HepG2 (cell line): Measurements from ENCODE around the gene SMAD3. TPM values are rescaled to one million over a fixed set of nuclear protein-coding genes. Genes with fewer than 3 reads are reported as not detected.
A peak's percentile ranks its signal among the peaks of the same experiment; 100 is the strongest.

ENCODE experiments used
- ARNTL ChIP-seq: sonication (generic); formaldehyde crosslinking; IDR thresholded peaks from 2 replicates; pipeline ENCODE4 v1.4.0; 2020; ENCODE audit warnings: mild to moderate bottlenecking, missing genetic modification reagents
- CBFB ChIP-seq: sonication (generic); formaldehyde crosslinking; IDR thresholded peaks from 2 replicates; pipeline ENCODE4 v1.4.0; 2020; ENCODE audit warnings: missing genetic modification reagents
- CBX2 ChIP-seq, 2 experiments: fragments of 200-600 bp in 1 of 2; sonication (generic); formaldehyde crosslinking in 1 of 2; IDR thresholded peaks; 2 replicates each; pipeline versions ENCODE4 v1.7.0 to v1.8.1; 2018 to 2022; ENCODE audit warnings: low read depth in 2 of 2, low read length in 1 of 2, mild to moderate bottlenecking in 1 of 2, missing genetic modification reagents in 1 of 2
- CBX5 ChIP-seq: sonication (generic); formaldehyde crosslinking; IDR thresholded peaks from 2 replicates; pipeline ENCODE4 v1.4.0; 2020; ENCODE audit warnings: missing genetic modification reagents, borderline replicate concordance
- CREB1 ChIP-seq, 2 experiments: fragments of 450-650 bp in 1 of 2; IDR thresholded peaks; 2 replicates each; pipeline ENCODE4 v1.6.1; 2016 to 2017; ENCODE audit warnings: control low read depth in 1 of 2, mild to moderate bottlenecking in 1 of 2, missing compliant biosample characterization in 1 of 2, missing genetic modification characterization in 1 of 2
- IKZF1 ChIP-seq: fragments of 450-650 bp; IDR thresholded peaks from 2 replicates; pipeline ENCODE4 v1.7.1; 2016
- KLF15 ChIP-seq: sonication (generic); formaldehyde crosslinking; IDR thresholded peaks from 2 replicates; pipeline ENCODE4 v1.8.1; 2023; ENCODE audit warnings: borderline replicate concordance, mild to moderate bottlenecking, inconsistent platforms, missing genetic modification reagents, mixed read lengths
- MBD4 ChIP-seq: IDR thresholded peaks from 2 replicates; pipeline ENCODE4 v1.6.1; 2012; ENCODE audit warnings: low read length, inconsistent platforms, borderline replicate concordance
- NAIF1 ChIP-seq: sonication (generic); formaldehyde crosslinking; IDR thresholded peaks from 2 replicates; pipeline ENCODE4 v1.5.0; 2020; ENCODE audit warnings: mild to moderate bottlenecking, missing genetic modification reagents, borderline replicate concordance
- NCOA5 ChIP-seq: sonication (generic); formaldehyde crosslinking; IDR thresholded peaks from 2 replicates; pipeline ENCODE4 v1.4.0; 2020; ENCODE audit warnings: missing genetic modification reagents
- NFE2L1 ChIP-seq: sonication (generic); formaldehyde crosslinking; IDR thresholded peaks from 2 replicates; pipeline ENCODE4 v1.4.0; 2020; ENCODE audit warnings: missing genetic modification reagents, mild to moderate bottlenecking, borderline replicate concordance
- NKX3-1 ChIP-seq: sonication (generic); formaldehyde crosslinking; IDR thresholded peaks from 2 replicates; pipeline ENCODE4 v1.5.0; 2020; ENCODE audit warnings: missing genetic modification reagents
- ZNF234 ChIP-seq: sonication (generic); formaldehyde crosslinking; conservative IDR thresholded peaks from 2 replicates; pipeline ENCODE4 v1.5.1; 2020; ENCODE audit warnings: mild to moderate bottlenecking, missing genetic modification reagents
- ZNF331 ChIP-seq: sonication (generic); formaldehyde crosslinking; IDR thresholded peaks from 2 replicates; pipeline ENCODE4 v1.4.0; 2020; ENCODE audit warnings: missing genetic modification reagents
- polyA plus RNA-seq, 8 experiments: library from polyadenylated mRNA; depleted of rRNA in 3 of 8; stranded (reverse) in 7 of 8; unstranded in 1 of 8; fragments of >200 nt; fragmentation: Illumina TruSeq in 4 of 8; extraction: Trizol in 4 of 8; gene quantifications; 2 replicates each; pipeline versions ENCODE4 v1.2.1 to v1.2.3, GENCODE V29; 2011 to 2016; ENCODE audit warnings: low read depth in 4 of 8, missing spikeins in 1 of 8, mixed read lengths in 1 of 8; ENCODE audit not compliant: insufficient read depth in 1 of 8
- total RNA-seq, 5 experiments: library from RNA; depleted of rRNA; stranded (reverse); fragments of >200 nt; fragmentation: Illumina TruSeq; extraction: Trizol; gene quantifications; 2 replicates each; pipeline ENCODE4 v1.2.3, GENCODE V29; 2016; ENCODE audit warnings: low read depth in 1 of 5
- TF ChIP-seq, protein P1 (sequence below): sonication (generic); formaldehyde crosslinking; IDR thresholded peaks from 2 replicates; pipeline ENCODE4 v1.5.0; 2020; ENCODE audit warnings: mild to moderate bottlenecking, missing genetic modification reagents, moderate library complexity
- TF ChIP-seq, protein P2 (sequence below): sonication (generic); formaldehyde crosslinking; IDR thresholded peaks from 2 replicates; pipeline ENCODE4 v1.4.0; 2020; ENCODE audit warnings: mild to moderate bottlenecking, missing genetic modification reagents
- TF ChIP-seq, protein P3 (sequence below): sonication (generic); formaldehyde crosslinking; IDR thresholded peaks from 2 replicates; pipeline ENCODE4 v1.4.0; 2020; ENCODE audit warnings: missing genetic modification reagents
- TF ChIP-seq, protein P4 (sequence below): IDR thresholded peaks from 2 replicates; pipeline ENCODE4 v1.6.1; 2016; ENCODE audit warnings: low read depth, borderline replicate concordance
- TF ChIP-seq, protein P5 (sequence below): IDR thresholded peaks from 2 replicates; pipeline ENCODE4 v1.6.1; 2016; ENCODE audit warnings: missing compliant biosample characterization, missing genetic modification reagents, borderline replicate concordance

Gene SMAD3
- total and polyA plus RNA-seq, 2 of the 13 experiments (the other 11 are each of a cell fraction or from before 2014, with no cell fraction given), result 8.6 to 56.3 TPM

DNA sequence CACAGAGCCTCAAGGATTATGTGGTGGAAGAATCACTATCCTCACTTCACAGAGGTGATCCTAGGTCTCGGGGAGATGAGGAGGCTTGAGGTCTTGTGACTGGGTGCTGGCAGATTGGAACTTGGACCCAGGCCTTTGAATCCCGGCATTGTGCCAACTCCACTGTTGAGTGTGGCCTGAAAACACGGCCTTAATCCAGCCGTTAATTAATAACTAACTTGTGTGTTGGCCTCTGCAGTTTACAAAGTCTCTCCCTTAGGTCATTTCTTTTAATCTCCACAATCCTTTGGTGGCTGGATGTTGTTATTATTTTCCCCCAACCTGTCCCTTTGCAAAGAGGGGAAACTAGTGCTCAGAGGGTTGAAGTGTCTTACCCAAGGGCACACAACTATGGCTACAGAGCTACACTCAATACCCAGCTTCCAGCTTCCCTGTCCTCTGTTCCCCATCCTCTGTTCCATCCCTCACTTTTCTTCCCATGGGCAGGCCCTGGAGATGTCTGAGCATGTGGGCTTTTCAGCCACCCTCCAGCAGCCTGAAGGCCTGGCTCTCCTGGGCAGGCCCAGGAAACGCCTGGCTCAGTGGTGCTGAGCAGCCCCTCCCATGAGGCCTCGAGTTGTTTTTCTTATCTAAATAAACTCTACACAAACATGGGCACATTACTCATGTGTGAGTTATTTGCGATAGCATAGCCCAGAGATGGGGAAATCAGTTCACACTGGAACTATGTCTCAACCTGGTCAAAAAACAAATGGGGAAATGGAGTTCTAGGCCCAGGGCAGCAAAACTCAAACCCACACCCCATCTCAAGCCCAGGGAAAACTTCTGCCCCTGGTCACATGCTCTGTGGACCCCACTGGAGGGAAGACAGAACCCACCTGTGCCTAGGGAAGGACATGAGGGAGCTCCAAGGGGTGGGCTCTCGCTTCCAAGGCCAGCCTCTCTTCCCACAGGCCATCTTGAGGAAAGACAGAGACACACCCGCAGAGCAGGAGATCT, 16.8 kb upstream of the SMAD3 start (continued):
- TF ChIP-seq, protein P1, sequence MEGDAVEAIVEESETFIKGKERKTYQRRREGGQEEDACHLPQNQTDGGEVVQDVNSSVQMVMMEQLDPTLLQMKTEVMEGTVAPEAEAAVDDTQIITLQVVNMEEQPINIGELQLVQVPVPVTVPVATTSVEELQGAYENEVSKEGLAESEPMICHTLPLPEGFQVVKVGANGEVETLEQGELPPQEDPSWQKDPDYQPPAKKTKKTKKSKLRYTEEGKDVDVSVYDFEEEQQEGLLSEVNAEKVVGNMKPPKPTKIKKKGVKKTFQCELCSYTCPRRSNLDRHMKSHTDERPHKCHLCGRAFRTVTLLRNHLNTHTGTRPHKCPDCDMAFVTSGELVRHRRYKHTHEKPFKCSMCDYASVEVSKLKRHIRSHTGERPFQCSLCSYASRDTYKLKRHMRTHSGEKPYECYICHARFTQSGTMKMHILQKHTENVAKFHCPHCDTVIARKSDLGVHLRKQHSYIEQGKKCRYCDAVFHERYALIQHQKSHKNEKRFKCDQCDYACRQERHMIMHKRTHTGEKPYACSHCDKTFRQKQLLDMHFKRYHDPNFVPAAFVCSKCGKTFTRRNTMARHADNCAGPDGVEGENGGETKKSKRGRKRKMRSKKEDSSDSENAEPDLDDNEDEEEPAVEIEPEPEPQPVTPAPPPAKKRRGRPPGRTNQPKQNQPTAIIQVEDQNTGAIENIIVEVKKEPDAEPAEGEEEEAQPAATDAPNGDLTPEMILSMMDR (CRISPR knock-in tag), result no peak
- TF ChIP-seq NKX3-1 (peak; percentile 36; the same call in 1 of the 2 replicates), ZNF331 (CRISPR knock-in tag) (peak; percentile 44; the same call in 1 of the 2 replicates), CBFB (CRISPR knock-in tag) (no peak), MBD4 (no peak; the same call in 1 of the 2 replicates), CREB1 (IDR thresholded peaks at IDR 0.05) (no peak), CREB1 (CRISPR knock-in tag; IDR thresholded peaks at IDR 0.05) (peak; percentile 62), NCOA5 (CRISPR knock-in tag) (no peak), NFE2L1 (CRISPR knock-in tag) (no peak), CBX2 (IDR thresholded peaks at IDR 0.05; ENCODE audit: low read depth, low read length) (no peak), CBX2 (CRISPR knock-in tag; IDR thresholded peaks at IDR 0.05; ENCODE audit: low read depth) (no peak), CBX5 (CRISPR knock-in tag) (no peak; the same call in 1 of the 2 replicates), IKZF1 (no peak), NAIF1 (CRISPR knock-in tag) (no peak; the same call in 1 of the 2 replicates), KLF15 (CRISPR knock-in tag) (no peak), ZNF234 (CRISPR knock-in tag) (no peak), ARNTL (CRISPR knock-in tag) (no peak)
- TF ChIP-seq, protein P2, sequence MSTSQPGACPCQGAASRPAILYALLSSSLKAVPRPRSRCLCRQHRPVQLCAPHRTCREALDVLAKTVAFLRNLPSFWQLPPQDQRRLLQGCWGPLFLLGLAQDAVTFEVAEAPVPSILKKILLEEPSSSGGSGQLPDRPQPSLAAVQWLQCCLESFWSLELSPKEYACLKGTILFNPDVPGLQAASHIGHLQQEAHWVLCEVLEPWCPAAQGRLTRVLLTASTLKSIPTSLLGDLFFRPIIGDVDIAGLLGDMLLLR (CRISPR knock-in tag), result no peak
- TF ChIP-seq, protein P3, sequence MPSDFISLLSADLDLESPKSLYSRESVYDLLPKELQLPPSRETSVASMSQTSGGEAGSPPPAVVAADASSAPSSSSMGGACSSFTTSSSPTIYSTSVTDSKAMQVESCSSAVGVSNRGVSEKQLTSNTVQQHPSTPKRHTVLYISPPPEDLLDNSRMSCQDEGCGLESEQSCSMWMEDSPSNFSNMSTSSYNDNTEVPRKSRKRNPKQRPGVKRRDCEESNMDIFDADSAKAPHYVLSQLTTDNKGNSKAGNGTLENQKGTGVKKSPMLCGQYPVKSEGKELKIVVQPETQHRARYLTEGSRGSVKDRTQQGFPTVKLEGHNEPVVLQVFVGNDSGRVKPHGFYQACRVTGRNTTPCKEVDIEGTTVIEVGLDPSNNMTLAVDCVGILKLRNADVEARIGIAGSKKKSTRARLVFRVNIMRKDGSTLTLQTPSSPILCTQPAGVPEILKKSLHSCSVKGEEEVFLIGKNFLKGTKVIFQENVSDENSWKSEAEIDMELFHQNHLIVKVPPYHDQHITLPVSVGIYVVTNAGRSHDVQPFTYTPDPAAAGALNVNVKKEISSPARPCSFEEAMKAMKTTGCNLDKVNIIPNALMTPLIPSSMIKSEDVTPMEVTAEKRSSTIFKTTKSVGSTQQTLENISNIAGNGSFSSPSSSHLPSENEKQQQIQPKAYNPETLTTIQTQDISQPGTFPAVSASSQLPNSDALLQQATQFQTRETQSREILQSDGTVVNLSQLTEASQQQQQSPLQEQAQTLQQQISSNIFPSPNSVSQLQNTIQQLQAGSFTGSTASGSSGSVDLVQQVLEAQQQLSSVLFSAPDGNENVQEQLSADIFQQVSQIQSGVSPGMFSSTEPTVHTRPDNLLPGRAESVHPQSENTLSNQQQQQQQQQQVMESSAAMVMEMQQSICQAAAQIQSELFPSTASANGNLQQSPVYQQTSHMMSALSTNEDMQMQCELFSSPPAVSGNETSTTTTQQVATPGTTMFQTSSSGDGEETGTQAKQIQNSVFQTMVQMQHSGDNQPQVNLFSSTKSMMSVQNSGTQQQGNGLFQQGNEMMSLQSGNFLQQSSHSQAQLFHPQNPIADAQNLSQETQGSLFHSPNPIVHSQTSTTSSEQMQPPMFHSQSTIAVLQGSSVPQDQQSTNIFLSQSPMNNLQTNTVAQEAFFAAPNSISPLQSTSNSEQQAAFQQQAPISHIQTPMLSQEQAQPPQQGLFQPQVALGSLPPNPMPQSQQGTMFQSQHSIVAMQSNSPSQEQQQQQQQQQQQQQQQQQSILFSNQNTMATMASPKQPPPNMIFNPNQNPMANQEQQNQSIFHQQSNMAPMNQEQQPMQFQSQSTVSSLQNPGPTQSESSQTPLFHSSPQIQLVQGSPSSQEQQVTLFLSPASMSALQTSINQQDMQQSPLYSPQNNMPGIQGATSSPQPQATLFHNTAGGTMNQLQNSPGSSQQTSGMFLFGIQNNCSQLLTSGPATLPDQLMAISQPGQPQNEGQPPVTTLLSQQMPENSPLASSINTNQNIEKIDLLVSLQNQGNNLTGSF (CRISPR knock-in tag), result no peak
- TF ChIP-seq, protein P4, sequence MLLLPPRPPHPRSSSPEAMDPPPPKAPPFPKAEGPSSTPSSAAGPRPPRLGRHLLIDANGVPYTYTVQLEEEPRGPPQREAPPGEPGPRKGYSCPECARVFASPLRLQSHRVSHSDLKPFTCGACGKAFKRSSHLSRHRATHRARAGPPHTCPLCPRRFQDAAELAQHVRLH, result peak; percentile 30; the same call in 1 of the 2 replicates
- TF ChIP-seq, protein P5, sequence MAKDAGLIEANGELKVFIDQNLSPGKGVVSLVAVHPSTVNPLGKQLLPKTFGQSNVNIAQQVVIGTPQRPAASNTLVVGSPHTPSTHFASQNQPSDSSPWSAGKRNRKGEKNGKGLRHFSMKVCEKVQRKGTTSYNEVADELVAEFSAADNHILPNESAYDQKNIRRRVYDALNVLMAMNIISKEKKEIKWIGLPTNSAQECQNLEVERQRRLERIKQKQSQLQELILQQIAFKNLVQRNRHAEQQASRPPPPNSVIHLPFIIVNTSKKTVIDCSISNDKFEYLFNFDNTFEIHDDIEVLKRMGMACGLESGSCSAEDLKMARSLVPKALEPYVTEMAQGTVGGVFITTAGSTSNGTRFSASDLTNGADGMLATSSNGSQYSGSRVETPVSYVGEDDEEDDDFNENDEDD (CRISPR knock-in tag), result no peak
